ENCODE results near the gene EML4. TPM values are rescaled to one million over a fixed set of nuclear protein-coding genes. Genes with fewer than 3 reads are reported as not detected.
"Not testable (repeated sequence)": the region's sequence is repeated elsewhere in the genome, so short reads cannot be mapped to it uniquely, and the experiment has no call there.

EML4 gene
- total RNA-seq, 1 donor from 2014 or later, result 43.0 TPM

DNA sequence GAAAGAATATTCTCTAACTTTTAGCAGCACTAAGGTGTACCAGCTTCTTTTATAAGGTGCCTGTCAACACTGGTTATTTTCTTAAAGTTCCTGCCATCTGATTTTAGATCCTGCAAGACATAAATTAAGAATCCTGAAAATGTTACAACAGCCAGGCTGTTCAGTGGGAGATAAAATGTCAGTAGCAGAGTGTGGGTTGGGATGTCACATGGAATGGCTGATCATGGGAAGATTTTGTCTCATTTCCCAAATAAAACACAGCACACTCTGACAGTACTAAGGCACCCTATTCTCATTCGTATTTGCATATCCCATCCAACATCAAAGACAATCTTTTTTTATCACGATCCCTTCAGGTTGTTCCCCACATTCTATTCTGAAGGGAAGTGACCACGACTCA lies 194.3 kb downstream of the EML4 start:
- Mint-ChIP-seq H3K4me1 (ENCODE audit: low read depth) (peaks cover 28% of the 10 kb centered on the region), H3K27ac (no peak overlapping the region), H3K27me3 (ENCODE audit: low read depth) (peaks cover 4% of the 10 kb centered on the region), H3K9me3 (no peaks in the 10 kb centered on the region), H3K4me3 (ENCODE audit: low read depth) (no peak overlapping the region), H3K36me3 (ENCODE audit: low read depth) (no peaks in the 10 kb centered on the region)
- DNase-seq (ENCODE audit: low spot score), result no peak
- intact Hi-C loops (cut with micrococcal nuclease), result loop anchor here (2.0 to 5.0 kb wide), 2 partner anchors 204 to 523 kb away; partner anchors contain the start of gene MTA3

DNA sequence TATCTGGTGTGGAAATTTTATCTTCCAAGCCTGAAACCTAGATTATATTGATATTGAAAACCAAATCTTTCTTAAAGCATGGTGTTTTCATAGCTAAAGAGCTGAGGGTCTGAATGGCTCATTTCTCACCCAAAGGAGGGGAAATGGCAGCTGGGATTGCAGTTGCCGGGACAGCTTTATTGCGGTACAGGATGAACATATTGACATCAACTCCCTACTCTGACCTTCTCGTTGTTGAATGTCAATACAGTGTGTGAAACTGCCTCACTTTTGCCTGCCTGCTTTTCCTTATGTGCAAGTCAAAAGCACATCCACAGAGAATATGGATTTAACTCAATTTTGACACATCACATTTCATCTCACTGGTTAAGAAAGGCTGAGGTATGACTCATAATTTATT lies 195.5 kb downstream of the EML4 start:
- Mint-ChIP-seq H3K27me3 (ENCODE audit: low read depth) (peaks cover 6% of the 10 kb centered on the region), H3K9me3 (no peaks in the 10 kb centered on the region), H3K4me3 (ENCODE audit: low read depth) (no peak overlapping the region), H3K36me3 (ENCODE audit: low read depth) (no peaks in the 10 kb centered on the region), H3K4me1 (ENCODE audit: low read depth) (peaks cover 17% of the 10 kb centered on the region), H3K27ac (no peak overlapping the region)
- DNase-seq (ENCODE audit: low spot score), result no peak
- intact Hi-C loops (cut with micrococcal nuclease), result loop anchor here (5.0 kb wide), 1 partner anchor 203 kb away; the partner anchor contains the start of gene MTA3

DNA sequence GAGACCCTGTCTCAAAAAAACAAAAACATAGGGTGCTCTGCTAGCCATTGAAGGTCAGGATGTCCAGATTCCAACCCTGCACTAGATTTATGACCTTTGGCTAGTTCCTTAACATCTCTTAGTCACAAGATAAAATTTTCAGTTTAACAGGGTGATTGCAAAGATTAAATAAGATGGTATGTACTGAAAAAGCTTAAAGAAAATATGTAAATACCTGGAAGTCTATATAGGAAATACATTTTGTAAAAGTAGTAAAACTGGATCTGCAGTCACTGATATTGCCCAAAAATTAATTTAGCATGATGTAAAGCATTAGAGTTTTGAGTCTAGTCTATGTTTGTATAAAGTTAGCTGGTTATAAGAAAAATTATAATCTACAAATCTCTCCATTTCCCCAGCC lies 197.3 kb downstream of the EML4 start:
- H3K9me3 Mint-ChIP-seq, result no peaks in the 10 kb centered on the region
- no peaks in the 10 kb centered on the region for H3K36me3 Mint-ChIP-seq (ENCODE audit: low read depth)
- intact Hi-C loops (cut with micrococcal nuclease), result no loop called here
- H3K4me3 Mint-ChIP-seq (ENCODE audit: low read depth), result no peak overlapping the region
- H3K4me1 Mint-ChIP-seq (ENCODE audit: low read depth), result peaks cover 11% of the 10 kb centered on the region
- peaks cover 6% of the 10 kb centered on the region for H3K27me3 Mint-ChIP-seq (ENCODE audit: low read depth)
- DNase-seq (ENCODE audit: low spot score), result no peak
- no peak overlapping the region for H3K27ac Mint-ChIP-seq

DNA sequence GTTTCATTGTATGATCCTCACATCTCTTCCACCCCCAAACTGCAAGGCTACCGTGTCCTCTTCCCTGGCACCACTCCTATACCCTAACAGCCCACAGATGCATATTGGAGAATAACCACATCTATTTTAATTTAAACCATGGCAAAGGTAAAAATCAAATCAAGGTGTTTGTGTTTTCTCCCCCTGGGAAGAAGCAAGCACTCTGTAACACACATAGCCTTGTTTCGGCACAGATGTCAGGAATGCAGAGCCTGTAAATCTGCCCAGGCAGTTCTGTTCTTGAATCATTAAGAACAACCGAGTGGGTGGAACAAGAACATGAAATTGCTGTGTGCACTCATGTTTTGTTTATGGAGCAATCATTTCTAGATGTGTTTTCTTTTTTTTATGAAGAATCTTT lies 198.7 kb downstream of the EML4 start:
- peaks cover 6% of the 10 kb centered on the region for H3K27me3 Mint-ChIP-seq (ENCODE audit: low read depth)
- no peak overlapping the region for H3K27ac Mint-ChIP-seq
- H3K4me1 Mint-ChIP-seq (ENCODE audit: low read depth), result peaks cover 4% of the 10 kb centered on the region
- H3K4me3 Mint-ChIP-seq (ENCODE audit: low read depth), result no peak overlapping the region
- H3K36me3 Mint-ChIP-seq (ENCODE audit: low read depth), result no peaks in the 10 kb centered on the region
- intact Hi-C loops (cut with micrococcal nuclease), result no loop called here
- H3K9me3 Mint-ChIP-seq, result no peaks in the 10 kb centered on the region
- no peak for DNase-seq (ENCODE audit: low spot score)

DNA sequence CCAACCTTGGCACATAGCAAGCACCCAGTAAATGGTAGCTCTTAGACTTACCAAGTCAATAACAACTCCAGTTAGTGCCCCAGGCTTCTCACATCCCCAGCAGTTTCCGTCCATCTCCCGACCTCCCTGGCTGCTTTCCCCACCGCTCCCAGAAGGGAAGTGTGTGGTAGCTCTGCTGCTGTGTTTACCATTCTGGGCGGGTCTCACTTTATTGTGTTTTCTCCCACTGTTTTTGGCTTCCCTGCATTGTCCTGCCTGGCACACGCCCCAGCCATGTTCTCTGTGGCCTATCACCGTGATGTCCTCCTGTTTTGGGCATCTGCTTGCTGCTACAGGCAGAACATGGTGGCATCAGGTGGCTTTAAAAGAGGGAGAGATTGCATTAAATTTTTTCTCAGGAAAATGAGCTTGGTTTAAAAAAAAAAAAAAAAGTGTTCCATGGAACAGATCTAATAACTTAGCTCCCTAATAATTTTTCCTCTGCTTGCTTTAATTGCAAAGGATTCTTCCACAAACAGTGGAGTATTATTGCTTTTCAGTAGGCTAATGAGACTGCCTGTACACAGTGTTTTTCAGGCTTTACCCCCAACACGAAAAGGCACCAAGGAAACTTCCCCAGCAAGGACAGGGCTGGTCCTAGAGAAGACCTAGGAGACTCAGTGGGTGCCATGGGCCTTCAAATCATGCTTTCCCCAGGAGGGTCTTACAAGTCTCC lies 199.8 kb downstream of the EML4 start:
- Mint-ChIP-seq H3K27me3 (ENCODE audit: low read depth) (peaks cover 6% of the 10 kb centered on the region), H3K4me3 (ENCODE audit: low read depth) (no peak overlapping the region), H3K27ac (no peak overlapping the region), H3K4me1 (ENCODE audit: low read depth) (peaks cover 4% of the 10 kb centered on the region), H3K36me3 (ENCODE audit: low read depth) (no peaks in the 10 kb centered on the region), H3K9me3 (no peaks in the 10 kb centered on the region)
- DNase-seq (ENCODE audit: low spot score), result no peak
- intact Hi-C loops (cut with micrococcal nuclease), result no loop called here

DNA sequence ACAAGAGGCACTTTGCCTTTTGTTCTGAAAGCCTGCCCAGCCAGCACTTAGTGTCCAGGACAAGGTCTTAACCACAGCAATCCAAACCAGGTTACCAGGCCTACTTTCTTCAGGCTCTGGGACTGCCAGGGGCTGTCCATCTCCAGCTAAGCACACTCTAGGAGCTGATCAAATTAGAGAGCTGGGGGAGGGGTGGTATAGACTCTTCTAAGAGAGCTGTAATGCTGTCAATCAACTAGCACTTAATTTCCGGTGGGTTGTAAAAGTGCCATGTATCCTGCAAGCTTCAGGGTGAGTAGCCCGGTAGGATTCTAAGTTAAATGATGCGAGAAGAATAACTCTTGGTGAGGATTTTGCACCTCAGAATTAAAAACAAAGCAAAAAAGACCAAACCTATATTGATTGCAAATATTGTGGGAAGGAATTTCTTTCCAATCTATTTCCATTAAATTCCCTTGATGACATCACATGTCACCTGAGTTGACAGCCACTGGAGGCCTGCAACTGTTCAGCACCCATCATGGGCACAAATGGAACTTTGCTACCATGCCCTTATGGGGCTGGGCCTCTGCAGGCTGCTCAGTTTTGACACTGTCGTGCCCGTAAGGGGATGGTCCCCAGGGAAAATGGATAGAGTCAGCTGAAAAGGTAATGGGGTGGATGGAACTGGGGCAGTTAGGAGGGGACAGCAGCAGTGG lies 200.5 kb downstream of the EML4 start:
- Mint-ChIP-seq H3K36me3 (ENCODE audit: low read depth) (no peaks in the 10 kb centered on the region), H3K27me3 (ENCODE audit: low read depth) (peaks cover 6% of the 10 kb centered on the region), H3K4me3 (ENCODE audit: low read depth) (no peak overlapping the region), H3K9me3 (no peaks in the 10 kb centered on the region), H3K4me1 (ENCODE audit: low read depth) (peaks cover 4% of the 10 kb centered on the region), H3K27ac (no peak overlapping the region)
- intact Hi-C loops (cut with micrococcal nuclease), result no loop called here
- DNase-seq (ENCODE audit: low spot score), result no peak

DNA sequence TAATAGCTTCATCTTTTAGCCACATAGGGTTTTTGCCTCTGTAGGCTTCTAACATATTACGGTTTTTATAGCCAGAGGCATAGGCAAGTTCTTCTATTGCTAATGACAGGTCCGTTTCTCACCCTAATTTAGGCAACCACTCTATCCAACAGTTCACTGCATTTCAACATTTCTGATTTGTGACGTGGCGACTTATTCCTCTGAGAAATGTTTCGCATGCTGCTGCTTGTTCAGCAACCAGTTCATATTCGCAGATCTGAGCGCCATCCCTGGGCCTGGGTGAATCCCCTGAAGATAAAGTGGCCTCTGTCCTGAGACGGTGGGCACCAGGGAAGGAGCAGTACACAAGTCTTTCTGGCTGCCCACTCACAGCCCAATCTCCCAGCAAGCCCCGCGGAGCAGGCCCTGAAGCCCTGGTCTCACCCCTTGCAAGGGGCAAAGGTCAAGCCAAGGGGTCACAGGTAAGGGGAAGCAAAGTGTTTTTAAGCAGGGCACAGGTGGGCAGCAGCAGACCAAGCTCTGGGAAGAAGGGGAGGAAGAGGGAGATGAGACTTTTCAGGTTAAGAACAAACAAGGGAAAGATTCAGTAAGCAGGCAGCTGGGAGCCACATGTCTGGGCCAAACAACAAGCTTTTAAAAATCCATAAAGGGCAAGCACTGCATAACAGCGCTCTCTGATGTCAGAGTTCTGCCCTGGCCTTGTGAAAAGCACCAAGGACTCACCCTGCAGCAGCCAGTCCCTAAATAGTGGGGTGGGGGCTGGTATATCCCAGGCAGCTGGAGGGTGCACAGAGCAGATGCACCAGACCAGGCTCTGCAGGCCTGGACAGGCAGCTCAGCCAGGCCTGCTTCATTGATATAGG lies 202.7 kb downstream of the EML4 start:
- intact Hi-C loops (cut with micrococcal nuclease), result no loop called here
- Mint-ChIP-seq H3K4me3 (ENCODE audit: low read depth) (no peak overlapping the region), H3K27ac (no peak overlapping the region), H3K4me1 (ENCODE audit: low read depth) (peaks cover 4% of the 10 kb centered on the region), H3K27me3 (ENCODE audit: low read depth) (peaks cover 4% of the 10 kb centered on the region), H3K9me3 (no peaks in the 10 kb centered on the region), H3K36me3 (ENCODE audit: low read depth) (no peaks in the 10 kb centered on the region)
- DNase-seq (ENCODE audit: low spot score), result no peak

DNA sequence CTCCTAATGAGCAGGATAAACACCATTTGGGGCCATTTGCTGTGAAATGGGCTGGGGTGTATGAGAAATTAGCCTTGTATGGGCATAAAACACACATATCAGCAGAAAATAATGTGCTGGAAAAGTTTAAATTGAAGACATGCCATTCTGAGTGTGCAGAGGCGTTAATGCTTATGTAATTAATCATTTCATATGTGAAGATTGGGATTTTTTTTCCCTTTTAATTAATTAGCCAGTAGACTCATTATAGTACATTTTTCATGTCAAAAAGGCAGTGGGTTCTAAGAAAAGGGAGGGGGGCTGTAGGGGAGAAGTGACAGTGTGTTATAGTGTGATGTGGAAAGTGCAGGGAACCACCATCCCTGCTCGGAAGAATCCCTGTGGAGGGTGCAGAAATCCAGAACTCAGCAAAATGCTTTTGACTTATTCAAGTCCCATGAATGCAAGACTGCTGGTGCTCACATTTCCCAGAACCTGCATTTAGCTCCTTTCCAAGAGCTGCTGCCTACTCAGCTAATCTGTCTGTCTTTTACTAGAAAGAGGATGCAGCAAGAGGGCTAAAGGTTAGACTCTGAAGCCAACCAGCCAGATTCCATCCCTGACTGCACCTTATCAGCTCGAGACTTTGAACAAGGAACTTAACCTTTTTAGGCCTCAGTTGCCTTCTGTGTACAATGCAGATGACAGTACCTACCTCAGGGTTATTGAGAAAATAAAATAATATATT lies 203.5 kb downstream of the EML4 start:
- H3K36me3 Mint-ChIP-seq (ENCODE audit: low read depth), result no peaks in the 10 kb centered on the region
- H3K4me3 Mint-ChIP-seq (ENCODE audit: low read depth), result no peak overlapping the region
- H3K9me3 Mint-ChIP-seq, result no peaks in the 10 kb centered on the region
- DNase-seq (ENCODE audit: low spot score), result no peak
- intact Hi-C loops (cut with micrococcal nuclease), result no loop called here
- peaks cover 4% of the 10 kb centered on the region for H3K4me1 Mint-ChIP-seq (ENCODE audit: low read depth)
- H3K27me3 Mint-ChIP-seq (ENCODE audit: low read depth), result peaks cover 4% of the 10 kb centered on the region
- H3K27ac Mint-ChIP-seq, result no peak overlapping the region

DNA sequence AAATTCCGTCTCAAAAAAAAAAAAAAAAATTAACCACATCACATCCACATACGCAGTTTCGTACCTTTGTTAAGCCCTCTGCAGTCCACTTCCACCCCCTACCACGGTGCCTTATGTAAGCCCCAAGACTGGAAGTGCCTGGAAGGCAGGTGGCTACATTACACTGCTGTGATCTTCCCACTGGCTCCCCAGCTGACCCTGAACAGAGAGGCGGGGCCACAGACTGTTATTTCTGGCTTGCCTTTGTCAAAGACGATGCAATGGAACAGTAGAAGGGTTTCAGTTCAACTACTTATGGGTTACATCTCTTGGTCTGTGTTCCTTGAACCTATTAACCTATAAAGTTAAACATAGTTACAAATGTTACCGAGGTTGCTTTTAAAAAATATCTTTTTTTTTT lies 207.6 kb downstream of the EML4 start:
- Mint-ChIP-seq H3K9me3 (no peaks in the 10 kb centered on the region), H3K36me3 (ENCODE audit: low read depth) (no peaks in the 10 kb centered on the region), H3K27ac (no peak overlapping the region), H3K4me1 (ENCODE audit: low read depth) (no peaks in the 10 kb centered on the region), H3K4me3 (ENCODE audit: low read depth) (no peak overlapping the region), H3K27me3 (ENCODE audit: low read depth) (peaks cover 11% of the 10 kb centered on the region)
- intact Hi-C loops (cut with micrococcal nuclease), result no loop called here
- DNase-seq (ENCODE audit: low spot score), result no peak

DNA sequence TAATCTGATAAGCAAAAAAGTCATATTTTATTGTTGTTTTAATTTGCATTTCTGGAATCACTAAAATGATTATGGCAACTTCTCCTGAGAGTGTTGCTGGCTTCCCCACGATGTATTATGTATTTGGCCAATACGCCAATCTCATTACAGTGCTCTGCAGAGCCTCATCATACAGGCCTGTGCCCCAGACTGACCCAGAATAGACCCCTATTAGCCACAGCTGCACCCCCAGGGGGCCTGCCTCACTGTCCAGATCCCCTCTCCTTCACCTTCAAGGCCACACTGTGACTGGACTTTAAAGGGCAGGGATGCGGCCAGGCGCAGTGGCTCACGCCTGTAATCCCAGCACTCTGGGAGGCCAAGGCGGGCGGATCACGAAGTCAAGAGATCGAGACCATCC lies 209.3 kb downstream of the EML4 start:
- intact Hi-C loops (cut with micrococcal nuclease), result no loop called here

DNA sequence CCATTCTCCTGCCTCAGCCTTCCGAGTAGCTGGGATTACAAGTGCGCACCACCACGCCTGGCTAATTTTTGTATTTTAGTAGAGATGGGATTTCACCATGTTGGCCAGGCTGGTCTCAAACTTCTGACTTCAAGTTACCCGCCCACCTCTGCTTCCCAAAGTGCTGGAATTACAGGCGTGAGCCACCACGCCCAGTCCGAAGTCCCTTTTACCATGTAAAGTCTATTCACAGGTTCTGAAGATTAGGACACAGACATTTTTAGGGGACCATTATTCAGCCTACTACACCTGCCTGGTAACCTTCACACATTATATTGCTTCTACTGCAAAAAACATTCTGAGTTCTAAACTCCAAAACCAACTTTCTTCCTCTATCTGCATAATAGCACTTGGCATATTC lies 210.9 kb downstream of the EML4 start:
- intact Hi-C loops (cut with micrococcal nuclease); H3K9me3 Mint-ChIP-seq; H3K4me1 Mint-ChIP-seq (ENCODE audit: low read depth); H3K27ac Mint-ChIP-seq; DNase-seq (ENCODE audit: low spot score); H3K4me3 Mint-ChIP-seq (ENCODE audit: low read depth); H3K36me3 Mint-ChIP-seq (ENCODE audit: low read depth): not testable (repeated sequence)
- peaks cover 11% of the 10 kb centered on the region for H3K27me3 Mint-ChIP-seq (ENCODE audit: low read depth)

More for the DNA sequence above, 209.3 kb downstream of the EML4 start:
- Mint-ChIP-seq H3K4me3 (ENCODE audit: low read depth) (no peak overlapping the region), H3K9me3 (no peaks in the 10 kb centered on the region), H3K27ac (no peak overlapping the region), H3K27me3 (ENCODE audit: low read depth) (peaks cover 11% of the 10 kb centered on the region), H3K36me3 (ENCODE audit: low read depth) (no peaks in the 10 kb centered on the region), H3K4me1 (ENCODE audit: low read depth) (no peaks in the 10 kb centered on the region)
- DNase-seq (ENCODE audit: low spot score), result no peak

DNA sequence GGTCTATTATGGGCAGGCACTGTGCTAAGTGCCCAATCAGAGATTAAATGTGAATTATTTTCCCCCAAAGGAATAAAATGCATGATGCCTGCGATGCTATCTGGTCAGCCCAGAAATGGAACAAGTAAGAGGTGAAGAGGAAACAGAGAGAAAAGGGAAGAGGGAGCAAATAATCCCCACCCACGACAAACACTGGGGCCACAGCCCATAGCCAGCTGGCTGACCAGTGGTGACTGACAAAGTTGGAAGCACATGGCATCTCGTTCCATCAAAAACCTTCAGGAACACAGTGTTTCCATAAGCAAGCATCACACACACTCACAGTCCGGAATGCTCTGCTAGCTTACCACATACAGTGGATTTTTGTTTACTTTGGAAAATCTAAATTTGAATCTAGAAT lies 213.0 kb downstream of the EML4 start:
- Mint-ChIP-seq H3K27ac (no peak overlapping the region), H3K4me1 (ENCODE audit: low read depth) (no peaks in the 10 kb centered on the region), H3K4me3 (ENCODE audit: low read depth) (no peak overlapping the region), H3K9me3 (no peaks in the 10 kb centered on the region), H3K27me3 (ENCODE audit: low read depth) (peaks cover 11% of the 10 kb centered on the region), H3K36me3 (ENCODE audit: low read depth) (no peaks in the 10 kb centered on the region)
- intact Hi-C loops (cut with micrococcal nuclease), result no loop called here
- no peak for DNase-seq (ENCODE audit: low spot score)

Measured in activated T-helper 2 cell treated with anti-CD3 and anti-CD28 coated beads, Interferon-gamma antibody, Interleukin-2, Interleukin-4, amounts not matched to agents 10 μg/mL and 5 μg/mL and 100 μg/mL, durations not matched to agents 14 hours and 24 hours and 36 hours (primary cell).